IPS-NIHi7 (cell line): ENCODE results near the gene KLHDC9.
A peak's percentile ranks its signal among the peaks of the same experiment; 100 is the strongest.

ENCODE experiments used
- DNase-seq: peaks from one replicate; pipeline ENCODE4 v3.0.0; 2012; ENCODE audit warnings: mixed read lengths; ENCODE audit errors: extremely low spot score

KLHDC9 gene

DNA sequence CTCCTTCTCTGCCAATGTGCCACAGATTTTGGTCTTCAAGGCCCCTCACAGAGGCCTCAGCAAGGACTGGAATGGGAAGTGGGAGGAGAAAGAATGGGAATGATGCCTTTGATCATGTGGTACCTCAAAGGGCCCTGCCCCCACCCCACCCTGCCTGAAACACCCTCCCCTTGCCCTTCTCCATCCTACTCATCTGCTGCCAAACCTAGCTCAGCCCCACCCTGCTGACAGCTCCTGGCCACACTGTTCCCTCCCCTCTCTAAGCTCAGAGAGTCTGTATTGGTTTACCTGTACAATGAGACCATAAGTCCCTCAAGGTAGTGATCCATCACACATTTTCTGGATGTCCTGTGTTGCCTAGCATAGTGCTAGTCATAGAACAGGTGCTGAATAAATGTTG, 21.8 kb upstream of the KLHDC9 start:
- DNase-seq: no peak

DNA sequence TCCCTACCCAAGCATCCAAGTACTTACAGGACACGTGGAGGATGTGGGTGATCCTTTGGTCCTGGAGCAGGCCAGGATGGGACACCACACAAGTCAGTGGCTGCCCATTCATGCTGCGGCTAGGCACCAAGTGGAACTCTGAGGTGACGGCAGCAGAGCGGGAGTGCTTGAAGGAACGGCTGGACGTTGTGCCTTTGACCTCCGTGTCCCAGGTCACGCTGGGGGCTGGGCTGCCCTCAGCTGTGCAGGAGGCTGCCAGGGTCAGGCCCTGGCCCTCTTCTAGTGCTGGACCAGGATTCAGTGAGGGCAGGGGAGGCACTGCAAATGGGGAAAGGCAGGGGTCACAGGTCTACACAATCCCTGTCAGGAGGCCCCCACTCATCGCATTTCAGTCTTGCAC, 20.7 kb upstream of the KLHDC9 start:
- DNase-seq: no peak

DNA sequence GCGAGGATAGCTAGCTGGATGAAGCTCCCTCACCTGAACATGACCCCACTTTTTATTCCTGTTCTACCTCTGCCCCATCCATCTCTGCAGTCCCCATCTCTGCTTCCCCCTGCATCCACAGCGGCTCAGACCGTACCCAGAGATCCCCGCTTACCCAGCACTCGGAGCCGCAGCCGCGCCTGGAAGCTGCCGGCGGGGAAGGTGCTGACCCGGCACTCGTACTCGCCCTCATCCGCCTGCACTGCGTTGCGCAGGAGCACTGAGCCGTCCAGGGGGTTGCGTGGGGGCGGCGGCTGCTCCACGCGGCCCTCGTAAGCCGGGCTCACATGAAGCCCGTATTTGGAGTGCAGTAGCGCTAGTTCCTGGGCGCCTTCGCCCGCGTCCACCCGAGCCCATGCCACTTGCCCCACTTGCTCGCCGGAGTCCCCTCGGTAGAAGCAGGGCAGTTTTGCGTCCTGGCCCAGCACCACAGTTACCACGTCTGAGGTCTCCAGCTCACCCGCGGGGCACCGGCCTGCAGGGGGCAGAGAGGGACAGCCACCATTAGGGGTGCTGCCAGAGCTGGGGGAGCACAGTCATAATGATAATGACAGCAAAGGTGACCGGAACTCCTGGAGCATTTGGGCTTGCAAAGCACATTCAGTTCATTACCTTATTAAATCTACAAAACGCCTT, 18.6 kb upstream of the KLHDC9 start:
- no peak for DNase-seq

DNA sequence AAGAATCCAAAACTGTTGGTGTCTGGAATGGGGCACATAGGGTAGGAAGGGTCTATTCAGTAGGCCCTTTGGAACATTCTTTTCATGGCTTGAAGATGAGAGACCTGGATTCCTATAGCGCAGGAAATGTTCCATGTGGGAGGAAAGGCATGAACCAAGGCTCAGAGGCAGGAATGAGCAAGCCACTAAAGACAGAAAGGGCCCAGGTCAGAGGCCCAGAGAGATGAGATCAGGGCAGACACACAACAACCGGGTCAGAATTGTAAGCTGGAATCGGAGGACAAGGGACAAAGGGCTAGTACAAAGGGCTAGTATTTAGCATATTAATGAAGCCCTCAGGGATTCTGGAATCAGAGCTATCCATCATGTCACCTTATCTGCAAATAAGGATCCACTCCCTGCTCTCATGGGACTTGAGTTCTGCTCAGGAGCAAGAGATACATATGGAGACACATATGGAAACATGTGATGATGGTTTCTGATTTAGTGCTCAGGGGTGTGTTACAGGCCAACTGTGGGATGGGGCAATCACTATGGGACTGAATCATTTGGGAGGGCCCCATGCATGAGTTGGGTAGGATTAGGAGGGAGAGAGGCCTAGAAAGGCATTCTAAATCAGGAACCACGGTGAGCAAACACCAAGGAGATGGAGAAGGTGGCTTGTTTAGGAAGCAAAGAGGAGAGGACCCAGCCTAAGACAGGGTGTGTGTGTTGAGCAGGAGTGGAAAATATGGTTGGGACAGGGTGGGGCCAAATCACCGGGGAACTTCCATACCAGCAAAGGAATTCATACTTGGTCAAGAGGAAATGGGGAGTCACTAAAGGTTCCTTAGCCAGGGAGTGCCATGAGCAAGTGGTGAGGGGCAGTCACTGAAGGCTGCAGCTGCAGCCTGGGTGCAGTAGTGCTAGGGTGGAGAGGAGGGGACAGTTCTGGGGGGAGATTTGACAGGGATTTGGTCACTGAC, 17.4 kb upstream of the KLHDC9 start:
- no peak for DNase-seq

DNA sequence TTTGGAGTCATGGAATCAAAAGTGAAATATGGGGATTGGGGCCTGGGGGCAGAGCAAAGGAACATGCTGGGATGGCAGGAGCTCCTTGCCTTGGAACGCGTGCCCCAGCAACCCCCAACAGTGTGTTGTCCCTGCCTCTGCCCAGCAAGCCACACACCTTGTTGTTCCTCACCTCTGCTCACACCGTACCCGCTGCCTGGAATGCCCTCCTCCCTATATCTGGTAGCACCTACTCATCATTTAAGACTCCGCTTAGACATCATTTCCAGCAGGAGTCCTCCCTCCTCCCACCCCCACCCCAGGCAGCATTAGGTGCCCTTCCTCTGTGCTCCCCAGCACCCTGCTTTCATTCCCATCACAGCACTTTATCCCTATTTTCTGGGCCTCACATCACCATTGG, 16.6 kb upstream of the KLHDC9 start:
- DNase-seq: no peak

DNA sequence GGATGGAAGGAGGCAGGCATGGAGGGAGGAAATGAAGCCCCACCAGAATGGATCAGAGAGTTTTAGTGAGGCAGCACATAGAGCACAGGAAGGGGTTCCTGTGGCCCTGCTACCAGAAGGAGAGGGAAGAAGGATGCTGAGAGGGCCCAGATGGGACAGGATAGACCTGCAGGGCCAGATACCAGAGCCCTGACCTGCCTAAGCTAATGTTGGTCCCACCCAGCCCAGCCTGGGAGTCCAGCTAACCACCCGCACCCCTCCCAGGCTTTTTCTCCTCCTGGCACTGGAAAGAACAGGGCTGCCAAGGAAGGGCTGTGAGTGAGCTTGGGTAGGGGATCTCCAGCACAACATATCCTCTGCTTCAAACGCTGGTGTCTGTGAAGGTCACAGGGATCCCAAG, 15.7 kb upstream of the KLHDC9 start:
- DNase-seq: no peak

DNA sequence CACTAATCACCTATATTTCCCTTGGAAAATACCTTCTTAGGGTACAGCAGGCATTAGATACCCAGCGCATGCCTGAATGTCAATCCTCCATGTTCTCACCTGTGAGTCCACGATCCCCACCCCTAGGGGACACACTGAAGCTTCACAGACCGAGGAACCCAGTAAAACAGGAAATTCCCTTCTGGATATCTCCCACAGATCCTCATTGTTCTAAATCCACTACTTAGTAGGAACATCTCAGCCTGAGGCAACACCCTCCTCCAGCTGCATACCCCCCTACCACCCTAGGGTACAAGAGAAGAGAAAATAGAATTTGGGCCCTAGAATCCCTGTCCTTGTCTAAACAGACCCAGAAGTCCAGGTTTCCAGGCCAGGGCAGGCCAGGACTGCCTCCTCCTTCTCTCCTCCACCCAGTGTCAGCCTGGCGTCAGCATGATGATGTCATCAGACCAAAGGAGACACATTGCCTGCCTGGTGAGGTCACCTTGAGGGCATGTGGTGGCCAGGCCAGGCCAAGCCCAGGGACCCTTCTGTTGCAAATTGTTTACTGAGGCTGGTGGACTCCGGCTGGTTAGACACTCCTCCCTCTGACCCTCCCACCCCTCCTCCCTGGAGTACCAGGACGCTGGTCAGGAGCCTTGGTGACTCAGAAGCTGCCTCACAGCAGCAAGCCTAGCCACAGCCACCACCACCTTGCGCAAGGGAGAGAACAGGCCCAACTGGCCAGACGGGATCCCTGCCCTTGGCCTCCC, 15.0 kb upstream of the KLHDC9 start:
- DNase-seq: peak; percentile 67

DNA sequence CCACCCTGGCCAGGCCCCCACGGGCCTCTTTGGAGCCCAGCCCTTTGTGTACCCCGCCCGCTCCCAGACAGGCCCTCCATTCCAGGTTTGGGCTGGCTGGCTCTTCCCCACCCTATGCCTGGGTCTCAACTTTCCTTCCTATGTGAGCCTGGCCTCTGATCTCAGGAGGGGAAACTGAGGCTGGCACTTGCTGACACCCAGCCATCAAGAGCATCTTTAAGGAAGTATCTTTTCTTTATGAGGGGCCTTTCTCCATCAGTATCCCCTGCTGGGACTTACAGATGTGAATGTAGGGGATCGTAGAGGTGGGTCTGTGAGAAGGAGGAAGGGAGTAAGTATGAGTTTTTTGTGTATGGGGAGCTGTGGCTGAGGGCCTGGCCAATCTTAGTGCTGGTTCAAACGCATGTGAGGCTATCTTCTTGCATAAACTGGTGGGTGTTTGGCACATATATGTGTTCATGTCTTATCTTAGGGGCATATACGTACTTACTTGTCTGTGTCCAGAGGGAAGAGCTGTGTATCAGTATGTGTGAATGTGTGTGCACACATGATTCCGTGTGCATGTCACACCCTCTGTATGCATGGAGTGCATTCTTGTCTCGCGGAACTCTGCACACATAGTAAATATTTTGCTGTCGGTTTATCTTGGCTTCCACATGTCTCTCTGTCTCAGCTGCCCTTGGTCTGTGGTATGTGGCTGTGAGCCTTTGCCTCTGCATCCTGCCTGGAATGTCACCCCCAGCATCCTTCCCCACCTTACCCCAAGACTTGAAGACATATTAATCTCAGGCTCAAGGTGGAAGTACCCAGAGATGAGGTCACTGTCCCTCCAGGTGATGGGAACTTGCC, 14.2 kb upstream of the KLHDC9 start:
- DNase-seq: no peak

DNA sequence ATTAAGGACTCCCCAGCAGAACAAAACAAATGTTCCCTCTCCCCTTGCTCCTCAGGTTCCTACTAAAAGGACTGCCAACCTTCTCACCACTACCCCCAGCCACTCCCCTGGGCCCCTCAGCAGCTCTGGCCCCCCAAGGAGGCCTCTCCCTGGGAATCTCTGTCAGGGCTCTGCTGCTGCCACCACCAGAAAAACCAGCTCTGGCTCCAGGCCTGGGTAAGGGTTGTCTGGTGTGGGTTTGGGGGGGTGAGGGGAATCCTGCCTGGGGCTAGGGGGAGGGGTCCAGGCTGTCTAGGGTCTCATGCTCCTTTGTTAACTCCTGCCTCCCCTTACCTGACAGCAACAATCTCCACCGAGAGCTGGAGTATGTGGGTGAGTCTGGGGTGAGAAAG, 13.6 kb upstream of the KLHDC9 start:
- no peak for DNase-seq

DNA sequence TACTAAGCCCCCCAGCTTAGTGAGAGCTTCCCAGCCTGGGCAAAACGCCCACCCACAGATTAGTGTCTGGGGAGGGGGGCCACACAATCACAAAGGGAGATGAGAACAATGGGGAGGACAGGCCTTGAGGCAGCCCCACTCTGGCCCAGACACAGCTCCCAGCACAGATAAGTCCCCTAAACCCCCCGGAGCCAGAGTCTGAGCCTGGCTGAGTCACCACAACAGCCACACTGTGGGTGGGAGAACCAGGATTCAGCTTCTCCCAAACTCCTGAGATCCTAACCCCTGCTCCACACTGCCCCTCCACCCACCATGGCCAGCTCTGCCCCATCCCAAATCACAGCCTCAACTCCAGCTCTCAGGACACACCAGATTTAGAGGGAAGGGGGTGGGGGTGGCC, 13.0 kb upstream of the KLHDC9 start:
- no peak for DNase-seq

DNA sequence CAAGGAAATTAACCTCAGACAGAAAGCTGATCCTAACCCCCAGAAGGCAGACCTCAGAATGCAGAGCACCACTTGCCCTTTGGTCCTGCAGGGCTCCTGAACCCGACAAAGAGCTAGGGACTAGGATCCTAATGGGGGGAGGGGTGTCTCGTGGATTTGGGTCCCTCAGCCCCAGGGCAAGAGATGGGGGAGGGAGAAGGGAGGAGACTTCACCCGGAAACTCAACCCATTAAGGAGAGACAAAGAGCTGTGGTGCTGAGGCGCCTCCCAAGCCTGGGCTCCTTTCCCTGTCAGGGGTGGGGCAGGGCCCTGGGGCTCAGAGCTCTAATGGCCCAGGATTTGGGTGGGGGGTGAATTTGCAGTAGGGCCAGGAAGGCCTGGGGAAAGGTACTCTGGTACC, 11.7 kb upstream of the KLHDC9 start:
- DNase-seq: no peak

DNA sequence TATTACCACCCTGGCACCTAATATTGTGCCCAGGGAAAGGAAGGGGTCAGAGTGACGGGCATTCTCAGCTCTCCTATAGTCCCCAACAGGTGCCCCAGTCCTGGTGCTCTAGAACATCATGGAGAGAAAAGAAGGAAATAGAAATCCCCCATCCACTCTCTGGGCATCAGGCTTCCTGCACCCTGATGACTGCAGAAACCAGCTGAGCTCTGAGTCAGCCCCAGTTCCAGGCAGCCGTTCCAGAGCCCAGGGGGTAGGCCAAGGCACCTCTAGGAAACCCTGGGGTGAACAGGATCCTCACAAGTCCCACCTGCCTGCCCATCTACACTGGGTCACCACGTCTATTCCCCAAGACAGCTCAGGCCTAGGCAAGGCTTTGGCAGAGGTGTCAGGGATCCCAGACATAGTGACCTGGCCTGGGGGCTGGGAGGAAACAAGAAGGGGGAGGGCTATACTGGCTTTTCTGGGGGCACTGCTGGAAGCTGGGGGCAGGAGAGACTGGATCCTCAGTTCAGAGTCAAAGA, 9.5 kb upstream of the KLHDC9 start:
- no peak for DNase-seq

DNA sequence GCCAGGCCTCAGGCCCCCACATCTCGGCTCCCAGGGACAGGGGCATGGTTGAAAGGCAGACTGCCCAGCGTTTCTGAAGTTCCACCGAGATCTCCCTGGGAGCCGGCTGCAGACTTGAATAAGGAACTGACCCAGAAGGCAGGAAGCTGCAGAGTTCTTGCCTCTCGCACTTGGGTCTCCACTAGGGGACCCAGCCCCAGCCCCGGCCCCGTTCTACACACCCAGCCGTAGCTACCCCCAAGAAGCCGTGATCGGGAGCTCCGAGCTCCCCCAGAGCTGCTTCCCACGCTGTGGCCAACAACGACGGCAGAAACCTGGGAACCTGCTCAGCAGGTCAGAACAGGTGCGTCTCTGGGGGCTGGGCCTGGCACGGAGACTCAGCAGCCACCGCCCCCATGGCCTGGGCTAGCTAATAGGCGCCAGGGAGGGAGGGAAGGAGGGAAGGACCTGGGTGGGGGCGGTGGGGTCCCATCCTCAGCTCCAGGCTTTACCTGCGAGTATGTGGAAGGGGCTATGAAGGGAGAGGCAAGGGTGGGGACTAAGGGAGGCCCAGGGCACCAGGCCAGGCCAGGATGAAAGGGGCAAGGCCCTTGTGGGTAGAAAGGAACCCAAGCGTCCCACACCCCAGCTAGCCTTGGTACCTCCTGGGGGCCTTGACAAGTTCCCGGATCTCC, 8.8 kb upstream of the KLHDC9 start, which contains the start of gene NECTIN4:
Gene NECTIN4, minus strand, starts transcription at position 308 of the 674 bp plus-strand sequence. Its CDS starts 262 bp downstream, at position 46.
- DNase-seq: peak; percentile 36

DNA sequence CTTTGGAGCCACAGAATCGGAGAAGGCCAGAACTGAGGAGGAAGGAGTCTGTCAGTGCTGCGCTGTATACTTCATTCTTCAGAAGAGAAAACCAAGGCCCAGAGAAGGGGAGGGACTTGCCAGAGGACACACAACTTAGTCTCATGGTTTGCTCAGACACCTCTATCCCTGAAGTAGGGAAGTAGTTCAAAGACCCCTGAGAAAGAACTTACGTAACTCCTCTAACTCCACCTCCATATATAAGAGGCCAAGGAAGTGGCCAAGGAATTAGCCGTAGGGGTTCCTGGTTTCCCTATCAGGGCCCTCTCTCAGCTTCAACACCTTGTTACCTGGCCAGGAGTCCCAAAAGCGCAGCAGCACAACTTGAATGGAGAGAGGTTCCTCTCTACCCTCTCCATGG, 8.2 kb upstream of the KLHDC9 start:
- DNase-seq: no peak

DNA sequence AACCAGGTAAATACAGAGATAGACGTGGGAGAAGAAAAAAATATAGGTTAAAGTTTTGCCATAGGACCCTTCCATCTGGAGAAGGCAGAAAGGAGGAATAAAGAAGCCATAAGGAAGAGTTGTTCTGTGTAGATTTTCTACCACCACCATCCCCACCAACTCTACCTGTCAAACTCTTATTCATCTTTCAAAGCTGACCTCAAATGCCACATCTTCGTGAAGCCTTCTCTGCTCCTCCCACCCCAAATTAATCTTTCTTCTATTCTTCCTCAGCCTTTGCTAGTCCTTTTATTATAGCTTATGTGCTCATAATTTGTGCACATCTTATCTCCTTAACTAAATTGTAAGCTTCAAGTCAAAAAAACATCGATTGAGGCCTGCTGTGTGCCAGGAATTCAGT, 7.5 kb upstream of the KLHDC9 start:
- DNase-seq: no peak

DNA sequence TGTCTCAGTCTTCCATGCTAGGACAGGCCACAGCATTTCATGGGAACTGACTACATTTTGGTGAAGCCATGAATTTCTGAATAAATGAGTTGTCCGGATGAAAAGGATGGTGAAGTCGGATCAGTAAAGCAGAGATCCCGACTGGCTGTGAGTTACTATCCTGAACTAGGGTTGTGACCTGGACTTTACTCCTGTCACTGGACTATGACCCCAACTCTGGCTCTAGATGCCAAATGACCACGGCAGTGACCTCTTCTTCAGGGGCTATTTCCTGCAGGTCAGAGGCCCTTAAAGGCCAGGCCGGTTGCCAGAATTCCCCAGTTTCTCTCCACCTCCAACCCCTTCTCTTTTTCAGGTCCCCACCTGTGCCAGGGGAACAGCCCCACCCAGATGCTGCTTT, 7.1 kb upstream of the KLHDC9 start:
- no peak for DNase-seq

DNA sequence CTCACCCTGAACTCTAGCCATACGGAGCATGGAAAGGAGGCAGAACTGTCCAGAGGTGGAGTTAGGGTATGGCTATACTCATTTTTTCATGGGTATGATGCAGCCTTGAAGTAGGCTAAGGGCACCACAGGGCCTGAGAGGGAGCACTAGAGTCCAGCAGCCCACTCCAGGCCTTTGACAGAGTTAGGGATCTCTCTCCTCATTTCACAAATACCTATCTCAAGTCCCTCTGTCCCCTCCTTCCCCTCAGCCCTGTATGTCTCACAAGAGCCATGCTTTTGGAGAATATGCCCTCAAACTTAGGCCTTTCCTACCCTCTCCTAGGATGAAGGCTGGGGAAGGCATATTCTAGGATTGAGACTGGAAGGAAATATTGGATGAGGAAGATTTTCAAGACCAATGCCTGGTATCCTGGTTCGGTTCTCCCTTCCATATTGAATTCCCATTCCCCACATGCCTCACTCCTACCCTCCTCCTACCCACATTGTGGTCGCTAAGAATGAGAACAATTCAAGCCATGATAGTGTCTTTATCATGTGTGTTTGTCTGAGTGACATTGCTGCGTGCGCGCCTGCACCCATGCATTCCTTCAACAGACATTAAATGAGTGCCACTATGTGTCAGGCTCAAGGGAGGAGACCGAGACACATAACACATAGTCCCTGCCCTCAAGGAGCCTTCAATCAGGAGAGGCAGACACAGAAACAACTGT, 6.2 kb upstream of the KLHDC9 start:
- no peak for DNase-seq

DNA sequence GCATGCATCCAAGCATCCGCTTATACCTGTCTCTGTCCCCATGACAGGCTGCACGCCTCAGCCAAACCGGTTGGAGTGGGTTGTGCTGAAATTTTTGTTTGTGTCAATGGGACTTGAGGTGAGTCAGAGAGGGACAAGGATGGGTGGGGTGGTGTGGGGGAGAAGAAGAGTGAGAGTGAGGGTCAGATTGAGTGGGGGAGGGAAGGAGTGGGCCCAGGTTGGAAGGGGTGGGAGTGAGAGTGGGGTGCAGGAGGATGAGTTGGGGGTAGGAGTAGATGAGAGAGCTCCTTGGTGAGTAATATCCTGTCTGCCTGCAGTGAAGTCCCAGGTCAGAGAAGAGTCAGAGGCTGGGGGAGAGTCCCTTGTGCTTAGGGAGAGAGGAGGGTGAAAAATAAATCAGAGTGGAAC, 5.5 kb upstream of the KLHDC9 start:
- DNase-seq: no peak

DNA sequence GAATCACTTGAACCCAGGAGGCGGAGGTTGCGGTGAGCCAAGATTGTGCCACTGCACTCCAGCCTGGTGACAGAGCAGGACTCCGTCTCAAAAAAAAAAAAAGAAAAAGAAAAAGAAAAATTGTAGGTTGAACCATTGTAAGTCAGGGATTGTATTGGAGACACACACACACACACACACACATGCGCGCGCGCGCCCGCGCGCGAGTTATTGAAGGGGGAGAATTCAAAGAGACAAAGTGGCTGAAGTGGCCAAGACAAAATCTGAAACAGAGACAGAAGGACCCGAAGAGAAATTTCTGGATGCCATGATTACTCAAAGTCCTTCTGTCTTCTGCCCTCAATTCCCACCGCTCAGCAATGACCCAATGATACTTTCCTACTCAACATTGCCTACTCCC, 3.7 kb upstream of the KLHDC9 start:
- DNase-seq: no peak

DNA sequence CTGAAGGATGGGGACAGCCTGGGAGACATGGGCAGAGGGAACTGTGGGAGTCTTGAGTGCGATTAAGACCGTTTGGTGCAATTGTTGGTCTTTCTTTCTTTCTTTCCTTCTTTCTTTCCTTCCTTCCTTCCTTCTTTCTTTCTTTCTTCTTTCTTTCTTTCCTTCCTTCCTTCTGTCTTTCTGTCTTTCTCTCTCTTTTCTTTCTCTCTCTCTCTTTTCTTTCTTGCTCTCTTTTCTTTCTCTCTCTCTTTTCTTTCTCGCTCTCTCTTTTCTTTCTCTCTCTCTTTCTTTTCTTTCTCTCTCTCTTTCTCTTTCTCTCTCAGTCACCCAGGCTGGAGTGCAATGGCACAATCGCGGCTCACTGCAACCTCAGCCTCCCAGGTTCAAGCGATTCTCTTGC, 2.9 kb upstream of the KLHDC9 start:
- no peak for DNase-seq
